ENCODE measurements around the gene TBC1D10A.

DNA sequence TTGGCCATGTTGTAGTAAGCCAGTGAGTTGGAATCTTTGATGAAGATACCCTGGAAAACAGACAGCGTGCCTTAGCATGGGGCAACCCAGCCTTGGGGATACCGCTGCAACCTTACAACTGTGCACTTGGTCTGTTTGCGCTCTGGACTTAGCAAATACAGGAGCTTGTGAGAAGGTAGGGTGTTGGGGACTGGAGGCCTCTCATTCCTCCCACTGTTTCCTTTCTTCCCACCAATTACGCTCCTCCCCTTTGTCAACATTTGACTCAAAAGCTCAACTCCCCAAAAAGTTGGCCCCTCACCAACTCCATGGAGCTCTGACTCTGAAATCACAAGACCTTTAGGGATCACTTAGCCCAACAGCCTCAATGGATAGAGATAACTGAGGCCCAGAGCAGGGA is 7.9 kb upstream of the TBC1D10A start:
- TF ChIP-seq, protein P1, sequence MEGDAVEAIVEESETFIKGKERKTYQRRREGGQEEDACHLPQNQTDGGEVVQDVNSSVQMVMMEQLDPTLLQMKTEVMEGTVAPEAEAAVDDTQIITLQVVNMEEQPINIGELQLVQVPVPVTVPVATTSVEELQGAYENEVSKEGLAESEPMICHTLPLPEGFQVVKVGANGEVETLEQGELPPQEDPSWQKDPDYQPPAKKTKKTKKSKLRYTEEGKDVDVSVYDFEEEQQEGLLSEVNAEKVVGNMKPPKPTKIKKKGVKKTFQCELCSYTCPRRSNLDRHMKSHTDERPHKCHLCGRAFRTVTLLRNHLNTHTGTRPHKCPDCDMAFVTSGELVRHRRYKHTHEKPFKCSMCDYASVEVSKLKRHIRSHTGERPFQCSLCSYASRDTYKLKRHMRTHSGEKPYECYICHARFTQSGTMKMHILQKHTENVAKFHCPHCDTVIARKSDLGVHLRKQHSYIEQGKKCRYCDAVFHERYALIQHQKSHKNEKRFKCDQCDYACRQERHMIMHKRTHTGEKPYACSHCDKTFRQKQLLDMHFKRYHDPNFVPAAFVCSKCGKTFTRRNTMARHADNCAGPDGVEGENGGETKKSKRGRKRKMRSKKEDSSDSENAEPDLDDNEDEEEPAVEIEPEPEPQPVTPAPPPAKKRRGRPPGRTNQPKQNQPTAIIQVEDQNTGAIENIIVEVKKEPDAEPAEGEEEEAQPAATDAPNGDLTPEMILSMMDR (IDR thresholded peaks at IDR 0.05), result no peak
- TF ChIP-seq POLR2A (IDR thresholded peaks at IDR 0.05), result no peak
